COLO668 (cell line): ENCODE data around the gene KLRC4.
"Not testable (repeated sequence)": the region's sequence is repeated elsewhere in the genome, so short reads cannot be mapped to it uniquely, and the experiment has no call there.

ENCODE experiments used
- DNase-seq: peaks from one replicate; lab custom pipeline; 2025; ENCODE audit not compliant: unreplicated experiment; lab: John Stamatoyannopoulos, UW

KLRC4 gene

GRCh38 chr12:10368206-10369171 lies 41.1 kb downstream of the KLRC4 start:
- DNase-seq: no peak

- not testable (repeated sequence) for DNase-seq
These were observed 41.8 kb downstream of the KLRC4 start for GRCh38 chr12:10367714-10368113.

GRCh38 chr12:10366875-10367274 lies 42.7 kb downstream of the KLRC4 start:
- no peak for DNase-seq

GRCh38 chr12:10365696-10366405 lies 43.7 kb downstream of the KLRC4 start:
- no peak for DNase-seq

GRCh38 chr12:10364815-10365622 lies 44.5 kb downstream of the KLRC4 start:
- DNase-seq: peak; percentile 55

GRCh38 chr12:10363914-10364814 lies 45.4 kb downstream of the KLRC4 start:
- DNase-seq: peak; percentile 46

GRCh38 chr12:10363658-10363913 lies 46.0 kb downstream of the KLRC4 start:
- DNase-seq: no peak

- no peak for DNase-seq
These were observed 46.5 kb downstream of the KLRC4 start for GRCh38 chr12:10362828-10363657.

GRCh38 chr12:10362325-10362724 lies 47.2 kb downstream of the KLRC4 start:
- peak; percentile 3 for DNase-seq

GRCh38 chr12:10361622-10362021 lies 47.9 kb downstream of the KLRC4 start:
- no peak for DNase-seq

- no peak for DNase-seq
These were observed 48.5 kb downstream of the KLRC4 start for GRCh38 chr12:10361084-10361483.

- DNase-seq: no peak
These were observed 50.6 kb downstream of the KLRC4 start for GRCh38 chr12:10358969-10359368.

- DNase-seq: no peak
These were observed 51.4 kb downstream of the KLRC4 start for GRCh38 chr12:10358131-10358530.
